HCT116 (cell line): ENCODE measurements around the gene SEMA5A. TPM values are rescaled to one million over a fixed set of nuclear protein-coding genes. Genes with fewer than 3 reads are reported as not detected.

ENCODE experiments used
- ATAC-seq: fragments of 200-7000 bp; cut with Tn5 transposase; 2 replicates; pipeline ENCODE4 v1.9.1; 2020; ENCODE audit warnings: mild to moderate bottlenecking, moderate library complexity
- BruUV-seq: library from RNA; stranded (reverse); fragments of 400-500 nt; replicated peaks from 2 replicates; lab custom pipeline; 2021; lab: Mats Ljungman, UMichigan
- CTCF ChIA-PET: fragments of 300-600 bp; sonication (Branson Sonifier 250); formaldehyde crosslinking; loops from one replicate; lab custom pipeline; 2021; ENCODE audit warnings: antibody characterized with exemption; lab: Charles Lee
- POLR2A ChIA-PET: fragments of 300-600, 350-600 bp; sonication (Branson Sonifier 250); formaldehyde crosslinking; loops from one replicate; lab custom pipeline; 2021; ENCODE audit warnings: antibody characterized with exemption; lab: Charles Lee
- RAD21 ChIA-PET, 2 experiments: fragments of 300-600 bp; sonication (Branson Sonifier 250); formaldehyde crosslinking; loops; one replicate each; lab custom pipeline; 2023; ENCODE audit warnings: low total read pairs in 2 of 2; ENCODE audit not compliant: uncharacterized antibody in 2 of 2, unreplicated experiment in 2 of 2, low non-redundant PET in 1 of 2; lab: Charles Lee
- DNase-seq: peaks from one replicate; pipeline ENCODE4 v3.0.0-alpha.2; 2010; ENCODE audit warnings: low read depth, low spot score
- H2AFZ ChIP-seq: fragments of 200-600 bp; shearing (Covaris generic), sonication (generic); 2 replicates; pipeline ENCODE4 v1.6.1; 2017; ENCODE audit warnings: low read depth, mixed run types, mixed read lengths, antibody characterized with exemption, low read length; ENCODE audit not compliant: poor library complexity, severe bottlenecking
- H3K27ac ChIP-seq: 2 replicates; pipeline ENCODE4 v1.5.1; 2012; ENCODE audit warnings: low read depth, low read length
- H3K27me3 ChIP-seq: fragments of 200-600 bp; sonication (generic); 2 replicates; pipeline ENCODE4 v1.6.1; 2016; ENCODE audit warnings: mixed run types, low read length, mixed read lengths; ENCODE audit not compliant: insufficient read depth
- H3K36me3 ChIP-seq, 2 experiments: fragments of 200-500 bp in 1 of 2; fragments of 200-600 bp in 1 of 2; sonication (Bioruptor generic) in 1 of 2; sonication (generic) in 1 of 2; 2 replicates each; pipeline versions ENCODE4 v1.5.1 to v1.6.1; 2014 to 2016; ENCODE audit warnings: low read length in 2 of 2, inconsistent platforms in 1 of 2, mixed read lengths in 1 of 2, mixed run types in 1 of 2; ENCODE audit not compliant: insufficient read depth in 2 of 2, control insufficient read depth in 1 of 2
- H3K4me1 ChIP-seq, 2 experiments: fragments of 200-600 bp in 1 of 2; sonication (generic) in 1 of 2; 2 replicates each; pipeline versions ENCODE4 v1.5.1 to v1.6.1; 2012 to 2017; ENCODE audit warnings: low read length in 2 of 2, inconsistent platforms in 1 of 2, mild to moderate bottlenecking in 1 of 2, mixed read lengths in 1 of 2, mixed run types in 1 of 2, moderate library complexity in 1 of 2; ENCODE audit not compliant: insufficient read depth in 2 of 2, control insufficient read depth in 1 of 2
- H3K4me2 ChIP-seq: fragments of 200-600 bp; sonication (generic); 2 replicates; pipeline ENCODE4 v1.6.1; 2017; ENCODE audit warnings: mixed run types, low read length, mixed read lengths
- H3K4me3 ChIP-seq, 2 experiments: fragments of 200-600 bp in 1 of 2; sonication (generic) in 1 of 2; replicated peaks in 1 of 2; 2 replicates each; pipeline ENCODE4 v1.5.1; 2011 to 2016; ENCODE audit warnings: low read length in 2 of 2, control low read depth in 1 of 2, low read depth in 1 of 2, mild to moderate bottlenecking in 1 of 2, mixed read lengths in 1 of 2, mixed run types in 1 of 2
- H3K79me2 ChIP-seq: fragments of 200-600 bp; sonication (generic); 2 replicates; pipeline ENCODE4 v1.6.1; 2017; ENCODE audit warnings: mild to moderate bottlenecking, mixed run types, low read length, moderate library complexity, mixed read lengths; ENCODE audit not compliant: insufficient read depth
- H3K9ac ChIP-seq: fragments of 200-600 bp; sonication (generic); 2 replicates; pipeline ENCODE4 v1.6.1; 2016; ENCODE audit warnings: low read length, mixed read lengths
- H3K9me2 ChIP-seq: fragments of 200-600 bp; sonication (generic), shearing (Covaris generic); 2 replicates; pipeline ENCODE4 v1.6.1; 2017; ENCODE audit warnings: mixed run types, mild to moderate bottlenecking, moderate library complexity; ENCODE audit not compliant: insufficient read depth
- H3K9me3 ChIP-seq, 2 experiments: fragments of 200-500 bp in 1 of 2; fragments of 200-600 bp in 1 of 2; sonication (Bioruptor generic) in 1 of 2; sonication (generic) in 1 of 2; 2 replicates each; pipeline ENCODE4 v1.6.1; 2014 to 2017; ENCODE audit warnings: low read length in 2 of 2, mixed read lengths in 2 of 2, inconsistent platforms in 1 of 2, low read depth in 1 of 2, mild to moderate bottlenecking in 1 of 2, mixed run types in 1 of 2, moderate library complexity in 1 of 2; ENCODE audit not compliant: control insufficient read depth in 1 of 2, insufficient read depth in 1 of 2
- H4K20me1 ChIP-seq: fragments of 200-600 bp; sonication (generic), shearing (Covaris generic); 2 replicates; pipeline ENCODE4 v1.6.1; 2017; ENCODE audit warnings: mixed run types, mild to moderate bottlenecking, moderate library complexity; ENCODE audit not compliant: insufficient read depth
- CBX3 ChIP-seq: IDR thresholded peaks from 2 replicates; pipeline ENCODE4 v1.6.1; 2012; ENCODE audit warnings: low read depth
- CTCF ChIP-seq, 3 experiments: fragments of 200-600 bp in 1 of 3; sonication (generic) in 1 of 3; IDR thresholded peaks in 2 of 3; conservative IDR thresholded peaks in 1 of 3; 2 replicates each; pipeline ENCODE4 v1.5.1; 2012 to 2017; ENCODE audit warnings: low read depth in 2 of 3, low read length in 2 of 3, antibody characterized with exemption in 1 of 3, borderline replicate concordance in 1 of 3, control low read depth in 1 of 3, mild to moderate bottlenecking in 1 of 3, mixed read lengths in 1 of 3, mixed run types in 1 of 3, moderate library complexity in 1 of 3; ENCODE audit not compliant: insufficient read depth in 1 of 3
- EGR1 ChIP-seq: IDR thresholded peaks from 2 replicates; pipeline ENCODE4 v1.6.1; 2012; ENCODE audit warnings: low read depth
- RAD21 ChIP-seq: IDR thresholded peaks from 2 replicates; pipeline ENCODE4 v1.6.1; 2012; ENCODE audit warnings: low read depth, mild to moderate bottlenecking
- REST ChIP-seq: IDR thresholded peaks from 2 replicates; pipeline ENCODE4 v1.6.1; 2012; ENCODE audit warnings: low read depth
- SIN3A ChIP-seq: IDR thresholded peaks from 2 replicates; pipeline ENCODE4 v1.6.1; 2012; ENCODE audit warnings: low read depth
- SP1 ChIP-seq: IDR thresholded peaks from 2 replicates; pipeline ENCODE4 v1.6.1; 2012; ENCODE audit warnings: low read depth
- YY1 ChIP-seq: IDR thresholded peaks from 2 replicates; pipeline ENCODE4 v1.6.1; 2011; ENCODE audit warnings: low read length, low read depth, moderate library complexity, mild to moderate bottlenecking; ENCODE audit not compliant: insufficient replicate concordance; ENCODE audit errors: extremely low read depth
- intact Hi-C: fragments of 100-400 bp; cut with micrococcal nuclease; formaldehyde crosslinking; loops from 2 replicates; pipeline ENCODE4 v1.10.0; 2022
- total RNA-seq: library from RNA; stranded (reverse); gene quantifications from one replicate; pipeline ENCODE4 v1.2.1, GENCODE V29; 2021; ENCODE audit not compliant: unreplicated experiment

SEMA5A gene
- total RNA-seq, 1 experiment from 2014 or later: 0.02 TPM

DNA sequence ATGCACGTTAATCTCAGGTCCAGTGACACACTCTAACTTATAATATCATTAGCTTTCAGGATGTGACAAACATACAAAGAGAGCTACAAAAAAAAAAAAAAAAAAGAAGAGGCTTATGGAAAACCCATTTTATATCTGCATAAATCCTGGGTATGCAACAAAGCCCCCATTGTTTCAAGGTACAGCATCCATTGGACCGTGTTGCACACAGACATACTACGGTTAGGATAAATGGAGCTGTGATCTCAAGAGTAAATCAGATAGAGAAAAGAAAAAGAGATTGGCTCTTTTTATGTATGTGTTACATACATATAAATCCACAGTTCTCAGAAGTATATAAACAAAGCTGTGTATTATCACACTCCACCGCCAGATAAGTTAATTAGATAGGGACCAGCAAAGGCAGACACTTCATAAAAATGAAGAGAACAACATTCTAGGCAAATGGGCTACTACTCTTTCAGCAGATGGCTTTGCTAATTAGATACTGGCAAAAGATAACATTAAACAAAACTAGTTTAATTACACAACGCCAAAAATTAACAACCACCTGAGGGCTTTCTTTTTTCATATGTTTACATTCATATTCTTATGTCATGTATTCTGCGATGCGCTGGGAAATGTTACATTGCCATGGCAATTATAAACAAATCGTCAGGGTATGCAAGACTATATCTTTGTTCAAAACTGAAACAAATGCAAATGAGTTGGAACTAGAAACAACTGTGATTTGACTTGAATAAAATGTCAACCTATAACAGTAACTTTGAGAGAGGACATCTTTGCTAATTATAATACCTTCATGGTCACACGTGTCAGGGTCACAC is 304.2 kb downstream of the SEMA5A start:
- intact Hi-C loops: no loop called here
- RAD21 ChIA-PET: no interaction called here
- BruUV-seq: no TSS peak
- Histone ChIP-seq H3K79me2 (no peaks in the 10 kb centered on the region), H3K9ac (no peak overlapping the region), H3K4me3 (no peak overlapping the region), H3K4me1 (no peaks in the 10 kb centered on the region), H3K27ac (no peak overlapping the region), H3K9me3 (peaks cover 11 to 17% of the 10 kb centered on the region in 2 experiments; a peak in 2 of 4 replicates), H3K4me2 (no peak overlapping the region), H4K20me1 (no peaks in the 10 kb centered on the region), H3K36me3 (no peaks in the 10 kb centered on the region)
- ATAC-seq: no peak
- POLR2A ChIA-PET: no interaction called here
- TF ChIP-seq EGR1: no peak
- no peak for TF ChIP-seq RAD21
- no peak for TF ChIP-seq SIN3A
- TF ChIP-seq YY1: no peak
- TF ChIP-seq CTCF (IDR thresholded peaks at IDR 0.05 in 2 of 3, conservative IDR thresholded peaks at IDR 0.05 in 1 of 3; ENCODE audit: borderline replicate concordance in 1 of 3, insufficient read depth in 1 of 3, low read depth in 2 of 3, low read length in 2 of 3): no peak
- TF ChIP-seq SP1: no peak
- TF ChIP-seq, all 23 proteins: peak for 0
- no peaks in the 10 kb centered on the region for H3K27me3 ChIP-seq
- CTCF ChIA-PET: no interaction called here
- H3K9me2 ChIP-seq: no peaks in the 10 kb centered on the region
- H2AFZ ChIP-seq: no peak overlapping the region
- DNase-seq: no peak

DNA sequence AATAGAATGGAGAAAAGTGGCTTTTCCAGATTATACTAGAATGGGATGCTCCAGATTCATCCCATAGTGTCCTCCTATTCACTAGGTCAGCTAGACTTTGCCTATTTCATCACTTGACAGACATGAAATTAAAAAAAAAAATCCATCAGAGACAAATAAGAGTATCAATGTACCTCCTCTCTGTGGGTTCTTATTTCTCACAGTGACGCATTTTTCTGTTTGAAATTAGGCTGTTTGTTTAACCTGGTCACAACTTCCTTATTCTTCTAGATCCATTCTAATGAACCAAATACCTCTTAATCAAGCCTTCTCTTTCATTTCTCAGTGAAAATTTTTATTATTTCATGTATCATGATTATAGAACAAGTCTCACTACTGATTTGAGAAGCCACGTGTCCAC is 305.4 kb downstream of the SEMA5A start:
- Histone ChIP-seq H4K20me1 (no peaks in the 10 kb centered on the region), H3K9ac (no peak overlapping the region), H3K36me3 (no peaks in the 10 kb centered on the region), H3K9me2 (no peaks in the 10 kb centered on the region), H3K27me3 (no peaks in the 10 kb centered on the region), H3K4me2 (no peak overlapping the region), H3K4me1 (no peaks in the 10 kb centered on the region), H2AFZ (no peak overlapping the region), H3K9me3 (peaks cover 11 to 22% of the 10 kb centered on the region in 2 experiments; a peak in 2 of 4 replicates), H3K4me3 (no peak overlapping the region), H3K79me2 (no peaks in the 10 kb centered on the region), H3K27ac (no peak overlapping the region)
- DNase-seq (no peak), ATAC-seq (no peak)
- TF ChIP-seq CTCF (IDR thresholded peaks at IDR 0.05 in 2 of 3, conservative IDR thresholded peaks at IDR 0.05 in 1 of 3; ENCODE audit: borderline replicate concordance in 1 of 3, insufficient read depth in 1 of 3, low read depth in 2 of 3, low read length in 2 of 3): no peak
- TF ChIP-seq CBX3: no peak
- no peak for TF ChIP-seq REST
- ChIA-PET POLR2A (no interaction called here), CTCF (no interaction called here), RAD21 (no interaction called here)
- intact Hi-C loops: no loop called here
- BruUV-seq: no TSS peak
